Measurements from ENCODE around the gene ARHGAP31.
"Not testable (repeated sequence)": the region's sequence is repeated elsewhere in the genome, so short reads cannot be mapped to it uniquely, and the experiment has no call there.

Gene ARHGAP31

GRCh38 chr3:119302697-119303551 is 8.7 kb downstream of the ARHGAP31 start:
- Mint-ChIP-seq H3K9me3 (no peaks in the 10 kb centered on the region), H3K4me3 (no peak overlapping the region), H3K36me3 (ENCODE audit: low read depth) (peaks cover 1% of the 10 kb centered on the region), H3K27me3 (ENCODE audit: low read depth) (peaks cover 44% of the 10 kb centered on the region), H3K4me1 (ENCODE audit: low read depth) (peaks cover 3% of the 10 kb centered on the region), H3K27ac (no peak overlapping the region)

- Mint-ChIP-seq H3K27ac (no peak overlapping the region), H3K27me3 (ENCODE audit: low read depth) (peaks cover 34% of the 10 kb centered on the region), H3K4me3 (no peak overlapping the region), H3K4me1 (ENCODE audit: low read depth) (no peaks in the 10 kb centered on the region), H3K36me3 (ENCODE audit: low read depth) (peaks cover 1% of the 10 kb centered on the region), H3K9me3 (no peaks in the 10 kb centered on the region)
Measured at GRCh38 chr3:119304201-119304713, 10.1 kb downstream of the ARHGAP31 start.

- Mint-ChIP-seq H3K27me3 (ENCODE audit: low read depth) (peaks cover 31% of the 10 kb centered on the region), H3K27ac (no peak overlapping the region), H3K4me1 (ENCODE audit: low read depth) (no peaks in the 10 kb centered on the region), H3K9me3 (no peaks in the 10 kb centered on the region), H3K4me3 (no peak overlapping the region), H3K36me3 (ENCODE audit: low read depth) (peaks cover 1% of the 10 kb centered on the region)
Measured at GRCh38 chr3:119305286-119305685, 11.1 kb downstream of the ARHGAP31 start.

GRCh38 chr3:119306378-119306777 is 12.2 kb downstream of the ARHGAP31 start:
- not testable (repeated sequence) for H3K27ac Mint-ChIP-seq; H3K36me3 Mint-ChIP-seq (ENCODE audit: low read depth); H3K4me3 Mint-ChIP-seq

GRCh38 chr3:119308355-119308754 is 14.2 kb downstream of the ARHGAP31 start:
- Mint-ChIP-seq H3K27ac (no peak overlapping the region), H3K27me3 (ENCODE audit: low read depth) (peaks cover 36% of the 10 kb centered on the region), H3K4me3 (no peak overlapping the region), H3K4me1 (ENCODE audit: low read depth) (peaks cover 9% of the 10 kb centered on the region), H3K36me3 (ENCODE audit: low read depth) (peaks cover 6% of the 10 kb centered on the region), H3K9me3 (no peaks in the 10 kb centered on the region)

More at GRCh38 chr3:119306378-119306777, 12.2 kb downstream of the ARHGAP31 start:
- H3K4me1 Mint-ChIP-seq (ENCODE audit: low read depth); H3K9me3 Mint-ChIP-seq: not testable (repeated sequence)
- peaks cover 38% of the 10 kb centered on the region for H3K27me3 Mint-ChIP-seq (ENCODE audit: low read depth)

GRCh38 chr3:119309591-119309990 is 15.4 kb downstream of the ARHGAP31 start:
- H3K27ac Mint-ChIP-seq = no peak overlapping the region
- no peaks in the 10 kb centered on the region for H3K9me3 Mint-ChIP-seq
- peaks cover 6% of the 10 kb centered on the region for H3K36me3 Mint-ChIP-seq (ENCODE audit: low read depth)

GRCh38 chr3:119310071-119310470 is 15.9 kb downstream of the ARHGAP31 start:
- H3K27ac Mint-ChIP-seq = no peak overlapping the region
- H3K4me3 Mint-ChIP-seq = no peak overlapping the region

More at GRCh38 chr3:119309591-119309990, 15.4 kb downstream of the ARHGAP31 start:
- Mint-ChIP-seq H3K27me3 (ENCODE audit: low read depth) (peaks cover 37% of the 10 kb centered on the region), H3K4me3 (no peak overlapping the region), H3K4me1 (ENCODE audit: low read depth) (peaks cover 9% of the 10 kb centered on the region)

GRCh38 chr3:119311081-119311925 is 17.1 kb downstream of the ARHGAP31 start:
- no peak overlapping the region for H3K27ac Mint-ChIP-seq
- no peaks in the 10 kb centered on the region for H3K9me3 Mint-ChIP-seq
- peaks cover 9% of the 10 kb centered on the region for H3K4me1 Mint-ChIP-seq (ENCODE audit: low read depth)
- H3K27me3 Mint-ChIP-seq (ENCODE audit: low read depth) = peaks cover 50% of the 10 kb centered on the region
- H3K4me3 Mint-ChIP-seq = no peak overlapping the region
- H3K36me3 Mint-ChIP-seq (ENCODE audit: low read depth) = peaks cover 6% of the 10 kb centered on the region

More at GRCh38 chr3:119310071-119310470, 15.9 kb downstream of the ARHGAP31 start:
- H3K4me1 Mint-ChIP-seq (ENCODE audit: low read depth) = peaks cover 9% of the 10 kb centered on the region
- no peaks in the 10 kb centered on the region for H3K9me3 Mint-ChIP-seq
- peaks cover 39% of the 10 kb centered on the region for H3K27me3 Mint-ChIP-seq (ENCODE audit: low read depth)
- peaks cover 6% of the 10 kb centered on the region for H3K36me3 Mint-ChIP-seq (ENCODE audit: low read depth)

- Mint-ChIP-seq H3K36me3 (ENCODE audit: low read depth) (peaks cover 6% of the 10 kb centered on the region), H3K4me1 (ENCODE audit: low read depth) (peaks cover 9% of the 10 kb centered on the region), H3K27ac (no peak overlapping the region), H3K4me3 (no peak overlapping the region), H3K27me3 (ENCODE audit: low read depth) (peaks cover 63% of the 10 kb centered on the region), H3K9me3 (no peaks in the 10 kb centered on the region)
Measured at GRCh38 chr3:119313461-119313860, 19.3 kb downstream of the ARHGAP31 start.

GRCh38 chr3:119314821-119315220 is 20.6 kb downstream of the ARHGAP31 start:
- Mint-ChIP-seq H3K27ac (no peak overlapping the region), H3K36me3 (ENCODE audit: low read depth) (peaks cover 6% of the 10 kb centered on the region), H3K4me1 (ENCODE audit: low read depth) (peaks cover 9% of the 10 kb centered on the region), H3K27me3 (ENCODE audit: low read depth) (peaks cover 74% of the 10 kb centered on the region), H3K9me3 (no peaks in the 10 kb centered on the region), H3K4me3 (no peak overlapping the region)

GRCh38 chr3:119315600-119316312 is 21.6 kb downstream of the ARHGAP31 start:
- Mint-ChIP-seq H3K27ac (no peak overlapping the region), H3K4me3 (no peak overlapping the region), H3K4me1 (ENCODE audit: low read depth) (peaks cover 9% of the 10 kb centered on the region), H3K9me3 (no peaks in the 10 kb centered on the region), H3K27me3 (ENCODE audit: low read depth) (peaks cover 82% of the 10 kb centered on the region), H3K36me3 (ENCODE audit: low read depth) (peaks cover 6% of the 10 kb centered on the region)

GRCh38 chr3:119316313-119316670 is 22.1 kb downstream of the ARHGAP31 start:
- Mint-ChIP-seq H3K4me1 (ENCODE audit: low read depth) (peaks cover 7% of the 10 kb centered on the region), H3K27me3 (ENCODE audit: low read depth) (peaks cover 81% of the 10 kb centered on the region), H3K36me3 (ENCODE audit: low read depth) (peaks cover 5% of the 10 kb centered on the region), H3K9me3 (no peaks in the 10 kb centered on the region), H3K27ac (no peak overlapping the region), H3K4me3 (no peak overlapping the region)

- Mint-ChIP-seq H3K36me3 (ENCODE audit: low read depth) (no peaks in the 10 kb centered on the region), H3K27ac (no peak overlapping the region), H3K4me1 (ENCODE audit: low read depth) (peaks cover 5% of the 10 kb centered on the region), H3K27me3 (ENCODE audit: low read depth) (peaks cover 72% of the 10 kb centered on the region), H3K9me3 (no peaks in the 10 kb centered on the region), H3K4me3 (no peak overlapping the region)
Measured at GRCh38 chr3:119318876-119319275, 24.7 kb downstream of the ARHGAP31 start.

GRCh38 chr3:119319311-119319710 is 25.1 kb downstream of the ARHGAP31 start:
- Mint-ChIP-seq H3K36me3 (ENCODE audit: low read depth) (no peaks in the 10 kb centered on the region), H3K9me3 (no peaks in the 10 kb centered on the region), H3K27me3 (ENCODE audit: low read depth) (peaks cover 72% of the 10 kb centered on the region), H3K27ac (no peak overlapping the region), H3K4me3 (no peak overlapping the region), H3K4me1 (ENCODE audit: low read depth) (peaks cover 8% of the 10 kb centered on the region)

Data from T-helper 1 cell treated with Interleukin-12 subunit alpha and Interleukin-12 subunit beta and Interleukin-4 antibody, amounts not matched to agents 30 μg/mL and 1 μg/mL, for 36 hours (primary cell).